ENCODE results near the gene PANX1. TPM values are rescaled to one million over a fixed set of nuclear protein-coding genes. Genes with fewer than 3 reads are reported as not detected.
A peak's percentile ranks its signal among the peaks of the same experiment; 100 is the strongest.

Gene PANX1
- total and polyA plus RNA-seq, 2 donors (not counting 1 experiment from before 2014, with no cell fraction given), result 4.2 to 10.3 TPM

- H3K4me1 ChIP-seq (ENCODE audit: control insufficient read depth in 2 of 2, insufficient read depth in 2 of 2, low read length in 2 of 2), result peaks cover 26 to 38% of the 10 kb centered on the region in 2 donors
- no peak overlapping the region for H3K9ac ChIP-seq (ENCODE audit: low read length)
- CTCF ChIA-PET, result no interaction called here
- H3K9me3 ChIP-seq (ENCODE audit: control extremely low read depth in 1 of 3, control insufficient read depth in 2 of 3, insufficient read depth in 1 of 3, low read length in 2 of 3), result no peaks in the 10 kb centered on the region
- TF ChIP-seq EZH2 (IDR thresholded peaks at IDR 0.05; ENCODE audit: borderline replicate concordance, insufficient read depth, low read depth, low read length, poor library complexity, severe bottlenecking), result no peak
- TF ChIP-seq, protein P1, sequence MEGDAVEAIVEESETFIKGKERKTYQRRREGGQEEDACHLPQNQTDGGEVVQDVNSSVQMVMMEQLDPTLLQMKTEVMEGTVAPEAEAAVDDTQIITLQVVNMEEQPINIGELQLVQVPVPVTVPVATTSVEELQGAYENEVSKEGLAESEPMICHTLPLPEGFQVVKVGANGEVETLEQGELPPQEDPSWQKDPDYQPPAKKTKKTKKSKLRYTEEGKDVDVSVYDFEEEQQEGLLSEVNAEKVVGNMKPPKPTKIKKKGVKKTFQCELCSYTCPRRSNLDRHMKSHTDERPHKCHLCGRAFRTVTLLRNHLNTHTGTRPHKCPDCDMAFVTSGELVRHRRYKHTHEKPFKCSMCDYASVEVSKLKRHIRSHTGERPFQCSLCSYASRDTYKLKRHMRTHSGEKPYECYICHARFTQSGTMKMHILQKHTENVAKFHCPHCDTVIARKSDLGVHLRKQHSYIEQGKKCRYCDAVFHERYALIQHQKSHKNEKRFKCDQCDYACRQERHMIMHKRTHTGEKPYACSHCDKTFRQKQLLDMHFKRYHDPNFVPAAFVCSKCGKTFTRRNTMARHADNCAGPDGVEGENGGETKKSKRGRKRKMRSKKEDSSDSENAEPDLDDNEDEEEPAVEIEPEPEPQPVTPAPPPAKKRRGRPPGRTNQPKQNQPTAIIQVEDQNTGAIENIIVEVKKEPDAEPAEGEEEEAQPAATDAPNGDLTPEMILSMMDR (IDR thresholded peaks at IDR 0.05), result no peak
- DNase-seq, result no peak
- no peak overlapping the region for H2AFZ ChIP-seq (ENCODE audit: insufficient read depth, low read depth, low read length, poor library complexity, severe bottlenecking)
- H3K27ac ChIP-seq (ENCODE audit: low read length in 2 of 2), result no peak overlapping the region
- peaks cover 47% of the 10 kb centered on the region for H4K20me1 ChIP-seq (ENCODE audit: control insufficient read depth, insufficient read depth, low read length, poor library complexity, severe bottlenecking)
- no peak for ATAC-seq (ENCODE audit: low read depth)
- intact Hi-C loops (cut with micrococcal nuclease), result no loop called here
- peaks cover 0 to 8% of the 10 kb centered on the region in 2 experiments for H3K36me3 ChIP-seq (replicated peaks in 1 of 2; ENCODE audit: control extremely low read depth in 1 of 2, control insufficient read depth in 1 of 2, extremely low read depth in 1 of 2, insufficient read depth in 2 of 2, low read length in 1 of 2)
- no peak overlapping the region for H3K4me3 Mint-ChIP-seq
- H3K79me2 ChIP-seq (ENCODE audit: control insufficient read depth, insufficient read depth, low read length), result peaks cover 48% of the 10 kb centered on the region
- peak overlapping the region; percentile 48 for H3K27ac Mint-ChIP-seq
- H3K4me1 Mint-ChIP-seq, result peaks cover 69% of the 10 kb centered on the region
- no peak overlapping the region for H3K4me2 ChIP-seq (replicated peaks; ENCODE audit: low read depth, low read length, poor library complexity, severe bottlenecking)
- no peak overlapping the region for H3K4me3 ChIP-seq (ENCODE audit: control extremely low read depth in 1 of 5, extremely low read depth in 1 of 5, insufficient read depth in 1 of 5, low read depth in 2 of 5, low read length in 4 of 5)
- WGBS (ENCODE audit: insufficient coverage), result 90% methylated on average over 3 of the region's 6 CpGs
- H3K27me3 Mint-ChIP-seq, result no peaks in the 10 kb centered on the region
- H3K27me3 ChIP-seq (replicated peaks in 1 of 4; ENCODE audit: control extremely low read depth in 1 of 4, control insufficient read depth in 3 of 4, insufficient read depth in 4 of 4, low read length in 3 of 4), result no peaks in the 10 kb centered on the region
- POLR2A ChIA-PET, result no interaction called here
- no peaks in the 10 kb centered on the region for H3K9me3 Mint-ChIP-seq (ENCODE audit: insufficient read depth)
These were observed 23.4 kb downstream of the PANX1 start for GRCh38 chr11:94151903-94152677.

DNA sequence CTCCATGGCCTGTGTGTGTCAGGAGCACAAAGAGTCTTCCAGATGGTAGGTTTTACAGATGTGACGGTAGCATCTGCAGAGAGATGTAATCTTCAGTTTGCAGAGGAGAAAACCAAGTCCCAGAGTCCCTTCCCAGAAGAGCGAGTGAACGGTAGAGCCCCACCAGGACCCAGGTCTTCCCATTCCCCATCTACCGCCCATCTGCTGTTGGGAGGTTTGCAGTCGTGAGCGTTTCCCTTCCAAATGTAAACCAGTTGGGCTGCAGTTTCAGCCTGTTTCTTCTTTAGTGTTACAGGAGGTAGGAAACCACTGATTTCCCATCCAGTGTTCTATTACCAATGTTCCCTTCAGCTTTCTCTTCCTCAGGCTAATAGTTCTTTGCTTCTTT, 24.0 kb downstream of the PANX1 start:
- intact Hi-C loops (cut with micrococcal nuclease), result no loop called here
- ChIA-PET POLR2A (no interaction called here), CTCF (no interaction called here)
- no peak overlapping the region for H3K4me3 Mint-ChIP-seq
- H3K36me3 ChIP-seq (replicated peaks in 1 of 2; ENCODE audit: control extremely low read depth in 1 of 2, control insufficient read depth in 1 of 2, extremely low read depth in 1 of 2, insufficient read depth in 2 of 2, low read length in 1 of 2), result peaks cover 0 to 8% of the 10 kb centered on the region in 2 experiments
- no peak overlapping the region for H3K4me2 ChIP-seq (replicated peaks; ENCODE audit: low read depth, low read length, poor library complexity, severe bottlenecking)
- TF ChIP-seq EZH2 (IDR thresholded peaks at IDR 0.05; ENCODE audit: borderline replicate concordance, insufficient read depth, low read depth, low read length, poor library complexity, severe bottlenecking), result no peak
- TF ChIP-seq, protein P1 (IDR thresholded peaks at IDR 0.05), result no peak
- no peak overlapping the region for H3K9ac ChIP-seq (ENCODE audit: low read length)
- H3K27ac Mint-ChIP-seq, result peak overlapping the region; percentile 43
- peaks cover 44% of the 10 kb centered on the region for H3K79me2 ChIP-seq (ENCODE audit: control insufficient read depth, insufficient read depth, low read length)
- H3K4me3 ChIP-seq (ENCODE audit: control extremely low read depth in 1 of 5, extremely low read depth in 1 of 5, insufficient read depth in 1 of 5, low read depth in 2 of 5, low read length in 4 of 5), result no peak overlapping the region
- no peak overlapping the region for H3K27ac ChIP-seq (ENCODE audit: low read length in 2 of 2)
- ATAC-seq (ENCODE audit: low read depth) (no peak), DNase-seq (no peak)
- H3K4me1 Mint-ChIP-seq, result peaks cover 64% of the 10 kb centered on the region
- H3K9me3 ChIP-seq (ENCODE audit: control extremely low read depth in 1 of 3, control insufficient read depth in 2 of 3, insufficient read depth in 1 of 3, low read length in 2 of 3), result no peaks in the 10 kb centered on the region
- no peaks in the 10 kb centered on the region for H3K9me3 Mint-ChIP-seq (ENCODE audit: insufficient read depth)
- H2AFZ ChIP-seq (ENCODE audit: insufficient read depth, low read depth, low read length, poor library complexity, severe bottlenecking), result no peak overlapping the region
- peaks cover 44% of the 10 kb centered on the region for H4K20me1 ChIP-seq (ENCODE audit: control insufficient read depth, insufficient read depth, low read length, poor library complexity, severe bottlenecking)
- no peaks in the 10 kb centered on the region for H3K27me3 ChIP-seq (replicated peaks in 1 of 4; ENCODE audit: control extremely low read depth in 1 of 4, control insufficient read depth in 3 of 4, insufficient read depth in 4 of 4, low read length in 3 of 4)
- H3K4me1 ChIP-seq (ENCODE audit: control insufficient read depth in 2 of 2, insufficient read depth in 2 of 2, low read length in 2 of 2), result peaks cover 26 to 38% of the 10 kb centered on the region in 2 donors
- no peaks in the 10 kb centered on the region for H3K27me3 Mint-ChIP-seq
- WGBS (ENCODE audit: insufficient coverage), result 86% methylated on average over 3 of the region's 6 CpGs

All from B cell (primary cell).